DOHH2 (cell line): Measurements from ENCODE around the gene NEMP1.

Source experiments
- H3F3A ChIP-seq: fragments of 200-600 bp; sonication (generic), shearing (Covaris generic); 2 replicates; pipeline ENCODE4 v1.6.0; 2016; ENCODE audit warnings: antibody characterized with exemption, mild to moderate bottlenecking; ENCODE audit not compliant: control insufficient read depth, insufficient read depth
- H3K27ac ChIP-seq: fragments of 200-600 bp; sonication (generic); 2 replicates; pipeline ENCODE4 v1.5.1; 2014; ENCODE audit warnings: low read depth, mild to moderate bottlenecking, low read length, moderate library complexity
- H3K27me3 ChIP-seq: fragments of 200-600 bp; sonication (generic); 2 replicates; pipeline ENCODE4 v1.6.1; 2014; ENCODE audit warnings: mild to moderate bottlenecking, low read length, mixed read lengths; ENCODE audit not compliant: control insufficient read depth
- H3K36me3 ChIP-seq: fragments of 200-600 bp; sonication (generic); 2 replicates; pipeline ENCODE4 v1.6.1; 2014; ENCODE audit warnings: mild to moderate bottlenecking, low read length, moderate library complexity, mixed read lengths; ENCODE audit not compliant: control insufficient read depth
- H3K4me1 ChIP-seq: fragments of 200-600 bp; sonication (generic); 2 replicates; pipeline ENCODE4 v1.6.1; 2014; ENCODE audit warnings: mild to moderate bottlenecking, low read length, mixed read lengths; ENCODE audit not compliant: control insufficient read depth
- H3K4me2 ChIP-seq: fragments of 200-600 bp; sonication (generic); 2 replicates; pipeline ENCODE4 v1.6.0; 2014; ENCODE audit warnings: mild to moderate bottlenecking, low read length, moderate library complexity
- H3K4me3 ChIP-seq: fragments of 200-600 bp; sonication (generic); 2 replicates; pipeline ENCODE4 v1.5.1; 2014; ENCODE audit warnings: mild to moderate bottlenecking, low read length, mixed read lengths
- H3K79me2 ChIP-seq: fragments of 200-600 bp; sonication (generic); 2 replicates; pipeline ENCODE4 v1.6.1; 2014; ENCODE audit warnings: mild to moderate bottlenecking, low read length, mixed read lengths; ENCODE audit not compliant: control insufficient read depth
- H3K9me2 ChIP-seq: fragments of 200-600 bp; sonication (generic); replicated peaks from 2 replicates; pipeline ENCODE4 v1.6.1; 2014; ENCODE audit warnings: mild to moderate bottlenecking, low read length, mixed read lengths; ENCODE audit not compliant: control insufficient read depth
- H3K9me3 ChIP-seq: fragments of 200-600 bp; sonication (generic); 2 replicates; pipeline ENCODE4 v1.6.1; 2014; ENCODE audit warnings: antibody characterized with exemption, low read length, mixed read lengths; ENCODE audit not compliant: control insufficient read depth, insufficient read depth
- H4K20me1 ChIP-seq: fragments of 200-600 bp; sonication (generic); 2 replicates; pipeline ENCODE4 v1.6.0; 2014; ENCODE audit warnings: low read depth, mild to moderate bottlenecking, antibody characterized with exemption, low read length, moderate library complexity; ENCODE audit not compliant: control insufficient read depth, insufficient read depth
- EZH2phosphoT487 ChIP-seq: fragments of 200-600 bp; sonication (generic); IDR thresholded peaks from 2 replicates; pipeline ENCODE4 v1.6.1; 2017; ENCODE audit warnings: borderline replicate concordance, mild to moderate bottlenecking, antibody characterized with exemption, low read length, moderate library complexity, mixed read lengths
- TF ChIP-seq, protein P1 (sequence below): fragments of 200-600 bp; sonication (generic); IDR thresholded peaks from one replicate; pipeline ENCODE4 v1.5.1; 2014; ENCODE audit warnings: antibody characterized with exemption, mild to moderate bottlenecking, low read depth, low read length; ENCODE audit not compliant: poor library complexity, severe bottlenecking

Gene NEMP1

DNA sequence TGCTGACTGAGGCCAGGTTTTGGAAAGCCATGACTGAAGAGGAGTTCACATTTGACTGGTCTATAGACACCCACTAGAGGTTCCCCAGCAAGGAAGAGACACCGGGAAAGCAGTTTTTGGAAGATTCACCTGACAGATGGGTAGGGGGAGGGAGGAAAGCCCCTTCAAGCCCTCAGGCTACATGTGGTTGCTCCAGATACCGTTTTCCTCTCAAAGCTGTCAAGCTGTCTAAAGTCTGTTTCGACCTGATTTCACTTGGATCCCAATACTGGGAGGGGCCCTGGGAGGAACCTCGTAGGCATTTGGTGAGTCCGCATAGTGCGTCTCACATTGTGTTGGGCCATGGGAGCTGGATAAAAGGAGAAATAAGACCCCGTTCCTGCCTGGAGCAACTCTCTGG lies 48.0 kb upstream of the NEMP1 start:
- H3K9me2 ChIP-seq = no peaks in the 10 kb centered on the region
- no peak overlapping the region for H3K4me2 ChIP-seq
- TF ChIP-seq, protein P1, sequence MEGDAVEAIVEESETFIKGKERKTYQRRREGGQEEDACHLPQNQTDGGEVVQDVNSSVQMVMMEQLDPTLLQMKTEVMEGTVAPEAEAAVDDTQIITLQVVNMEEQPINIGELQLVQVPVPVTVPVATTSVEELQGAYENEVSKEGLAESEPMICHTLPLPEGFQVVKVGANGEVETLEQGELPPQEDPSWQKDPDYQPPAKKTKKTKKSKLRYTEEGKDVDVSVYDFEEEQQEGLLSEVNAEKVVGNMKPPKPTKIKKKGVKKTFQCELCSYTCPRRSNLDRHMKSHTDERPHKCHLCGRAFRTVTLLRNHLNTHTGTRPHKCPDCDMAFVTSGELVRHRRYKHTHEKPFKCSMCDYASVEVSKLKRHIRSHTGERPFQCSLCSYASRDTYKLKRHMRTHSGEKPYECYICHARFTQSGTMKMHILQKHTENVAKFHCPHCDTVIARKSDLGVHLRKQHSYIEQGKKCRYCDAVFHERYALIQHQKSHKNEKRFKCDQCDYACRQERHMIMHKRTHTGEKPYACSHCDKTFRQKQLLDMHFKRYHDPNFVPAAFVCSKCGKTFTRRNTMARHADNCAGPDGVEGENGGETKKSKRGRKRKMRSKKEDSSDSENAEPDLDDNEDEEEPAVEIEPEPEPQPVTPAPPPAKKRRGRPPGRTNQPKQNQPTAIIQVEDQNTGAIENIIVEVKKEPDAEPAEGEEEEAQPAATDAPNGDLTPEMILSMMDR = no peak
- TF ChIP-seq EZH2phosphoT487 = no peak
- H3F3A ChIP-seq = peaks cover 1% of the 10 kb centered on the region; the same call in 1 of the 2 replicates
- peaks cover 7% of the 10 kb centered on the region; the same call in 1 of the 2 replicates for H3K9me3 ChIP-seq
- H3K36me3 ChIP-seq = no peaks in the 10 kb centered on the region
- H4K20me1 ChIP-seq = no peaks in the 10 kb centered on the region
- no peak overlapping the region for H3K4me3 ChIP-seq
- H3K27me3 ChIP-seq = peaks cover 52% of the 10 kb centered on the region
- no peak overlapping the region for H3K27ac ChIP-seq
- no peaks in the 10 kb centered on the region for H3K79me2 ChIP-seq
- H3K4me1 ChIP-seq = peaks cover 24% of the 10 kb centered on the region

DNA sequence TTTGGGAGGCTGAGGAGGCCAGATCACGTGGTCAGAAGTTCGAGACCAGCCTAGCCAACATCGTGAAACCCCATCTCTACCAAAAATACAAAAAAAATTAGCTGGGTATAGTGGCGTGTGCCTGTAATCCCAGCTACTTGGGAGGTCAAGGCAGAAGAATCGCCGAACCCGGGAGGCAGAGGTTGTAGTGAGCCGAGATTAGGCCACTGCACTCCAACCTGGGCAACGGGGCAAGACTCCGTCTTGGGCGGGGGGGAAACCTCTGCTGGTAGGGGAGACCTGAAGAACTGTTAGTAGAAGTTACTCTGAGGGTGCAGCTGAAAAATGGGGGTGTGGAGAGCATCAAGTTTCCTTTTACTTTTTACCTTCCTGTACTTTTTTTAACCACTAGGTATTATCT lies 47.5 kb upstream of the NEMP1 start:
- no peak overlapping the region for H3K27ac ChIP-seq
- no peaks in the 10 kb centered on the region for H4K20me1 ChIP-seq
- H3K4me3 ChIP-seq = no peak overlapping the region
- H3K9me3 ChIP-seq = peaks cover 7% of the 10 kb centered on the region; the same call in 1 of the 2 replicates
- H3K79me2 ChIP-seq = no peaks in the 10 kb centered on the region
- no peaks in the 10 kb centered on the region for H3F3A ChIP-seq
- no peaks in the 10 kb centered on the region for H3K9me2 ChIP-seq
- peaks cover 24% of the 10 kb centered on the region for H3K4me1 ChIP-seq
- TF ChIP-seq, protein P1 = no peak
- no peak for TF ChIP-seq EZH2phosphoT487
- H3K36me3 ChIP-seq = no peaks in the 10 kb centered on the region
- H3K4me2 ChIP-seq = no peak overlapping the region
- peaks cover 47% of the 10 kb centered on the region for H3K27me3 ChIP-seq

DNA sequence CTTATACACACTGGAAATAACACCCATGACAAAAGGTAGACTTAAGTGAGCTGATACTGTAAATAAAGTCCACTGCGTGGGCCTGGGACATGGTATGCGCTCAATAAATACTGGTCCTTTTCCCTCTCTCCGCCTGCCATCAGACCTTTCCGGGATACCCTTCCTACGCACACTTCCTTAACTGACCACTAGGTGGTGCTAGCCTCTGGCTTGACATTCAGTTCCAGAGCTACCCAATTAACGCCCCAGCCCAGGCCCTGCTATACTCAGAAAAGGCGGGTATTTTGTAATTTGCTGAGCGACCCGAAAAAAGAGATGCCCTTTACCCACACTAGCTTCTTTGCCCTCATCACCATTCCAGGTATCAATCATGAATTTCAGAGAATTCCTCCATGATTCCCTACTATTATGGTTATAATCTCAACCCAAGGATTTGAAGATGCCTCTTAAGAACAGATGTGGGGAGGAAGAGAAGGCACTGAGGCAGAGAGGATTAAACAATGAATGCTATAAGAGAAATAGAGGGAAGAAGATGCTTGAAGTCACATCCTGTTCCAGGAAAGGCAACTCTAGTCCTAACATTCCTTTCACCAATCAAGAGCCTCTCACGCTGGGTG lies 45.8 kb upstream of the NEMP1 start:
- H4K20me1 ChIP-seq = no peaks in the 10 kb centered on the region
- H3K27ac ChIP-seq = no peak overlapping the region
- H3F3A ChIP-seq = no peaks in the 10 kb centered on the region
- no peaks in the 10 kb centered on the region for H3K36me3 ChIP-seq
- no peaks in the 10 kb centered on the region for H3K79me2 ChIP-seq
- H3K4me2 ChIP-seq = no peak overlapping the region
- H3K4me1 ChIP-seq = peaks cover 29% of the 10 kb centered on the region
- TF ChIP-seq, protein P1 = peak; percentile 89
- no peak for TF ChIP-seq EZH2phosphoT487
- peaks cover 7% of the 10 kb centered on the region; the same call in 1 of the 2 replicates for H3K9me3 ChIP-seq
- H3K27me3 ChIP-seq = peaks cover 31% of the 10 kb centered on the region
- H3K4me3 ChIP-seq = no peak overlapping the region
- H3K9me2 ChIP-seq = no peaks in the 10 kb centered on the region
